Fibroblast of skin of scalp (primary cell): ENCODE measurements around the gene SLIT3.
A peak's percentile ranks its signal among the peaks of the same experiment; 100 is the strongest.

Experiments used
- DNase-seq: peaks from one replicate; pipeline ENCODE4 v3.0.0-alpha.2; 2013

Gene SLIT3

GRCh38 chr5:168950241-168950951 is 350.5 kb downstream of the SLIT3 start:
- no peak for DNase-seq

GRCh38 chr5:168948746-168949145 is 352.2 kb downstream of the SLIT3 start:
- no peak for DNase-seq

GRCh38 chr5:168947212-168947868 is 353.6 kb downstream of the SLIT3 start:
- DNase-seq: peak; percentile 64

GRCh38 chr5:168946363-168946762 is 354.6 kb downstream of the SLIT3 start:
- peak; percentile 25 for DNase-seq

- no peak for DNase-seq
These were observed 356.9 kb downstream of the SLIT3 start for GRCh38 chr5:168944004-168944403.

GRCh38 chr5:168943091-168943884 is 357.7 kb downstream of the SLIT3 start:
- DNase-seq: no peak

- DNase-seq: peak; percentile 13
These were observed 359.0 kb downstream of the SLIT3 start for GRCh38 chr5:168941901-168942300.

- DNase-seq: no peak
These were observed 360.2 kb downstream of the SLIT3 start for GRCh38 chr5:168940712-168941111.

GRCh38 chr5:168939887-168940544 is 360.9 kb downstream of the SLIT3 start:
- no peak for DNase-seq

- DNase-seq: no peak
These were observed 361.7 kb downstream of the SLIT3 start for GRCh38 chr5:168939156-168939800.

GRCh38 chr5:168936511-168936910 is 364.4 kb downstream of the SLIT3 start:
- DNase-seq: no peak

GRCh38 chr5:168935183-168935582 is 365.8 kb downstream of the SLIT3 start:
- no peak for DNase-seq

- peak; percentile 15 for DNase-seq
These were observed 366.8 kb downstream of the SLIT3 start for GRCh38 chr5:168934169-168934568.

GRCh38 chr5:168932400-168933189 is 368.3 kb downstream of the SLIT3 start:
- DNase-seq: no peak

GRCh38 chr5:168931638-168932345 is 369.1 kb downstream of the SLIT3 start:
- DNase-seq: peak; percentile 83

- DNase-seq: no peak
These were observed 371.3 kb downstream of the SLIT3 start for GRCh38 chr5:168929656-168930055.

- no peak for DNase-seq
These were observed 375.8 kb downstream of the SLIT3 start for GRCh38 chr5:168925160-168925559.

GRCh38 chr5:168921147-168921866 is 379.6 kb downstream of the SLIT3 start:
- no peak for DNase-seq

- no peak for DNase-seq
These were observed 380.7 kb downstream of the SLIT3 start for GRCh38 chr5:168920019-168920810.
